GM12878 (cell line): ENCODE results near the gene PARP8.

Source experiments
- CEBPB ChIP-seq, 2 experiments: fragments of 150-350 bp in 1 of 2; IDR thresholded peaks; 2 replicates each; pipeline ENCODE4 v1.6.1; 2012 to 2014; ENCODE audit warnings: low read depth in 2 of 2, low read length in 2 of 2, borderline replicate concordance in 1 of 2, inconsistent platforms in 1 of 2
- CTCF ChIP-seq, 3 experiments: IDR thresholded peaks in 2 of 3; conservative IDR thresholded peaks in 1 of 3; 2 replicates each; pipeline ENCODE4 v1.5.1; 2011; ENCODE audit warnings: low read depth in 3 of 3, low read length in 3 of 3, mild to moderate bottlenecking in 3 of 3, control low read depth in 2 of 3, moderate library complexity in 2 of 3, inconsistent platforms in 1 of 3, mixed read lengths in 1 of 3; ENCODE audit not compliant: control insufficient read depth in 2 of 3, insufficient read depth in 1 of 3; ENCODE audit errors: extremely low read depth in 1 of 3
- EP300 ChIP-seq, 2 experiments: fragments of 150-350 bp in 1 of 2; IDR thresholded peaks; 2 replicates each; pipeline ENCODE4 v1.6.1; 2011 to 2012; ENCODE audit warnings: low read depth in 2 of 2, low read length in 2 of 2, borderline replicate concordance in 1 of 2, improper control_type of control experiment in 1 of 2, inconsistent platforms in 1 of 2; ENCODE audit not compliant: control insufficient read depth in 1 of 2
- FOS ChIP-seq: IDR thresholded peaks from 3 replicates; pipeline ENCODE4 v1.6.1; 2011; ENCODE audit warnings: borderline replicate concordance; ENCODE audit not compliant: insufficient read length; ENCODE audit errors: extremely low read depth
- MYC ChIP-seq: IDR thresholded peaks from 2 replicates; pipeline ENCODE4 v1.6.1; 2011; ENCODE audit warnings: mild to moderate bottlenecking, low read length, moderate library complexity, inconsistent platforms; ENCODE audit not compliant: insufficient read depth, insufficient replicate concordance, insufficient read length, severe bottlenecking
- YY1 ChIP-seq: IDR thresholded peaks from 2 replicates; pipeline ENCODE4 v1.6.1; 2011; ENCODE audit warnings: low read depth, mild to moderate bottlenecking, low read length
- ZBTB33 ChIP-seq: fragments of 450-650 bp; IDR thresholded peaks from 2 replicates; pipeline ENCODE4 v1.6.1; 2017; ENCODE audit warnings: mild to moderate bottlenecking
- ZNF24 ChIP-seq: fragments of 450-650 bp; IDR thresholded peaks from 2 replicates; pipeline ENCODE4 v1.6.1; 2017; ENCODE audit warnings: antibody characterized with exemption, mild to moderate bottlenecking

- TF ChIP-seq ZBTB33 (no peak), CTCF (IDR thresholded peaks at IDR 0.05 in 2 of 3, conservative IDR thresholded peaks at IDR 0.05 in 1 of 3; ENCODE audit: control insufficient read depth in 2 of 3, extremely low read depth in 1 of 3, insufficient read depth in 1 of 3, low read depth in 3 of 3, low read length in 3 of 3) (no peak), CEBPB (IDR thresholded peaks at IDR 0.05; ENCODE audit: borderline replicate concordance in 1 of 2, low read depth in 2 of 2, low read length in 2 of 2) (no peak), FOS (no peak), ZNF24 (no peak), EP300 (IDR thresholded peaks at IDR 0.05; ENCODE audit: borderline replicate concordance in 1 of 2, control insufficient read depth in 1 of 2, low read depth in 2 of 2, low read length in 2 of 2) (no peak), YY1 (no peak), MYC (no peak)
These were observed 19.8 kb upstream of the PARP8 start for GRCh38 chr5:50646591-50646990.
